CD4-positive, alpha-beta memory T cell (primary cell): ENCODE data around the gene ADGRB2. TPM values are rescaled to one million over a fixed set of nuclear protein-coding genes. Genes with fewer than 3 reads are reported as not detected.

ENCODE experiments used
- CTCF ChIA-PET: fragments of 350-600 bp; sonication (Branson Sonifier 250); formaldehyde crosslinking; loops from one replicate; lab custom pipeline; 2021; ENCODE audit warnings: inconsistent platforms; ENCODE audit not compliant: partially characterized antibody; lab: Charles Lee
- POLR2A ChIA-PET: fragments of 350-600 bp; sonication (Branson Sonifier 250); formaldehyde crosslinking; loops from one replicate; lab custom pipeline; 2021; ENCODE audit not compliant: partially characterized antibody; lab: Charles Lee
- DNase-seq, 5 donors: peaks; one replicate each; pipeline versions ENCODE4 v3.0.0 to v3.0.0-alpha.2; 2020 to 2022; ENCODE audit warnings: mixed read lengths in 1 of 5
- H3K27ac ChIP-seq: one replicate; pipeline ENCODE4 v1.7.0; 2013; ENCODE audit warnings: low read depth, low read length
- H3K27me3 ChIP-seq: 2 replicates; pipeline ENCODE4 v1.7.0; 2013; ENCODE audit warnings: mild to moderate bottlenecking, low read length, moderate library complexity; ENCODE audit not compliant: insufficient read depth
- H3K36me3 ChIP-seq: 2 replicates; pipeline ENCODE4 v1.7.0; 2013; ENCODE audit warnings: mild to moderate bottlenecking, low read length, moderate library complexity; ENCODE audit not compliant: insufficient read depth
- H3K4me1 ChIP-seq: 2 replicates; pipeline ENCODE4 v1.7.0; 2013; ENCODE audit warnings: mild to moderate bottlenecking, low read length, moderate library complexity; ENCODE audit not compliant: insufficient read depth
- H3K4me3 ChIP-seq, 2 donors: one replicate each; pipeline ENCODE4 v1.7.0; 2013; ENCODE audit warnings: low read length in 2 of 2, mild to moderate bottlenecking in 1 of 2
- H3K9me3 ChIP-seq, 2 donors: one replicate each; pipeline ENCODE4 v1.7.0; 2013; ENCODE audit warnings: low read length in 2 of 2, control low read depth in 1 of 2; ENCODE audit not compliant: control insufficient read depth in 1 of 2
- H3K27ac Mint-ChIP-seq, 7 donors: one replicate each; pipeline ENCODE4 v1.8.0; 2020 to 2021; ENCODE audit warnings: mixed read lengths in 7 of 7, mild to moderate bottlenecking in 6 of 7, inconsistent platforms in 3 of 7, moderate library complexity in 3 of 7
- H3K27me3 Mint-ChIP-seq, 2 donors: one replicate each; pipeline ENCODE4 v1.8.0; 2020 to 2021; ENCODE audit warnings: mixed read lengths in 2 of 2
- H3K36me3 Mint-ChIP-seq, 2 donors: one replicate each; pipeline ENCODE4 v1.8.0; 2020 to 2021; ENCODE audit warnings: mixed read lengths in 2 of 2, inconsistent platforms in 1 of 2, mild to moderate bottlenecking in 1 of 2
- H3K4me1 Mint-ChIP-seq, 4 donors: one replicate each; pipeline ENCODE4 v1.8.0; 2020 to 2021; ENCODE audit warnings: mixed read lengths in 4 of 4, mild to moderate bottlenecking in 1 of 4
- H3K4me3 Mint-ChIP-seq, 8 donors: one replicate each; pipeline ENCODE4 v1.8.0; 2020 to 2021; ENCODE audit warnings: mixed read lengths in 8 of 8, mild to moderate bottlenecking in 7 of 8, moderate library complexity in 6 of 8, inconsistent platforms in 3 of 8
- H3K9me3 Mint-ChIP-seq, 8 donors: one replicate each; pipeline ENCODE4 v1.8.0; 2020 to 2021; ENCODE audit warnings: mixed read lengths in 8 of 8, mild to moderate bottlenecking in 5 of 8, inconsistent platforms in 3 of 8, moderate library complexity in 1 of 8
- intact Hi-C: fragments of 100-400 bp; cut with micrococcal nuclease; formaldehyde crosslinking; loops from one replicate; pipeline ENCODE4 v1.15.1; 2023
- polyA plus RNA-seq, 2 donors: library from polyadenylated mRNA; unstranded; fragments of 300-500 nt; fragmentation: Illumina TruSeq; gene quantifications; one replicate each; pipeline ENCODE4 v1.2.3, GENCODE V29; 2021
- total RNA-seq, 2 experiments: library from RNA; stranded (reverse); gene quantifications; one replicate each; pipeline ENCODE4 v1.2.3, GENCODE V29; 2021

Gene ADGRB2
- total and polyA plus RNA-seq, 4 experiments from 2014 or later = 0.55 to 2.0 (median 1.5) TPM; not detected in 1

DNA sequence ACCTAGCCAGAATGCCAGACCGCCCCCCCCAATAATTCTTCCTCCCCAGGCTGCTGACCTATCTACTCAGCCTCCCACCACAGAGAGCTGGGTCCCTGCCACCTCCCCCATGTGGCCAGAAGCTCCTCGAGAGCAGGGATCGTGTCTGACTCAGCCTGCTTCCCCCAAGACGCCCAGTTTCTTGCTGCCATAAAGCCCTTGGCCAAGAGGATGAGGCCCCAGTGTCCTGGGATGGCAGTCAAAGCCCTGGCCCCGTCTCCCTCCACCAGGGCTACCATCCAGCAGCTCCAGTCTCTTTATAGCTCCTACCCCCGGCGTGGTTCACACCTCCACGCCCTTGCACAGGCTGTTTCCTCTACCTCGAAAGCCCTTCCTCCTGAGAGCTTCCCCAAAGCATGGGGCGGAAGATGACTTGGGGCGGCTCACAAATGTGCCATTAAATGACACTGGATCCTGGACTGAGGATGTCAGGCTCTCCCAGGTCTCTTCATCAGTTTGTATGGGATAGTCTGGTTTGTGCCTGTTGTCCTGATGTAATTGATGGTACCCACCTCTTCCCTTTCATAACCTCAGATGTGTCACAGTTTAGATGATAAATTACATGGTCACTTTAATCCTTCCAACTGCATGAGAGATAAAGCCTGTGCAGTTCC is 13.2 kb downstream of the ADGRB2 start:
- Histone ChIP-seq H3K36me3 (no peaks in the 10 kb centered on the region), H3K4me1 (peaks cover 21% of the 10 kb centered on the region), H3K27me3 (no peaks in the 10 kb centered on the region), H3K27ac (no peak overlapping the region), H3K9me3 (no peaks in the 10 kb centered on the region), H3K4me3 (no peak overlapping the region)
- peaks cover 0 to 2% of the 10 kb centered on the region in 2 donors for H3K27me3 Mint-ChIP-seq
- peak overlapping the region in 7 of 8 donors; percentile 40 to 69 (median 52) for H3K4me3 Mint-ChIP-seq
- H3K27ac Mint-ChIP-seq = peak overlapping the region in 3 of 7 donors; percentile 35 to 61 (median 59)
- peaks cover 13 to 38% (median 30%) of the 10 kb centered on the region in 4 donors for H3K4me1 Mint-ChIP-seq
- CTCF ChIA-PET = interaction anchor here (1.0 to 1.3 kb wide), 3 partner anchors 38 to 133 kb away, joined by 4 to 6 read pairs (median 4); no protein-coding TSS in a partner anchor
- POLR2A ChIA-PET = no interaction called here
- intact Hi-C loops = no loop called here
- no peaks in the 10 kb centered on the region for H3K36me3 Mint-ChIP-seq
- no peaks in the 10 kb centered on the region for H3K9me3 Mint-ChIP-seq
- peak in 4 of 5 donors; percentile 26 to 57 (median 34) for DNase-seq

DNA sequence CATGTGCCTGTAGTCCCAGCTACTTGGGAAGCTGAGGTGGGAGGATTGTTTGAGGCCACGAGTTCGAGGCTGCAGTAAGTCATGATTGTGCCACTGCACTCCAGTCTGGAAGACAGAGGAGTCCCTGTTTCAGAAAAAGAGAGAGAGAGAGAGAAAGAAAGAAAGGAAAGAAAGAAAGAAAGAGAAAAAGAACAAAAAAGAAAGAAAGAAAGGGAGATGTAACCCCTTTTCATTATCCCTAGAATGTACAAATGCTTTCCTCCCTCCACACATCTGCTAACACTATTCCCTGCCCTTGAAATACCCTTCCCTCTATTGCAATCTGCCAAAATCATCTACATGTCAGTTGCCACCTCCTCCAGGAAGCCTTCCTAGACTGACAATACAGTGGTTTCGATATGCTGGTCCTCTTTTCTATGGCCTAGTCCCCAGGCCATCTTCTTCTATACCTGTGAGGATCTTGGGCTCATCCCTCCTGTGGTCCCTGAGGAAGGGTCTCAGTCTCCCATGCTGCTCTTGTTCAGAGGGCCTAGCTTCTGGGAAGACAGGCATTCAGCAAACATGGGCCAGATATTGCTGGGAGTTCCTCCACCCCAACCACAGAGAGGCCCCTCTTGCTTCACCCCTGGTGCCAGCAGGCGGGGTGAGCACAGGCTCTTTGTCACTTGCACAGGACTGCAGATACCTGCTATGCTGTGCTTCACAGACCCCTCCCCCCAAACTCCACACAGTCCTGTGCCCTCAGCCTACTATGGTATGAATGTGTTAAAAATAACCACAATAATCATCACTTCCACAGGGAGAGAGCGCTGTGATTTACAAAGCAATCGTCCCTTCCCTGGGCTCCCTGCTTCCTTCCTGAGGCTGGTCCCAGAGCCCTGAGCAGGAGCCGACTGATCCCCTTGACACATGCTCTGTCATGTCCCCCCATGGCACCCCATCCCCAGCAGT is 14.1 kb downstream of the ADGRB2 start:
- H3K4me1 ChIP-seq = peaks cover 26% of the 10 kb centered on the region
- intact Hi-C loops = no loop called here

DNA sequence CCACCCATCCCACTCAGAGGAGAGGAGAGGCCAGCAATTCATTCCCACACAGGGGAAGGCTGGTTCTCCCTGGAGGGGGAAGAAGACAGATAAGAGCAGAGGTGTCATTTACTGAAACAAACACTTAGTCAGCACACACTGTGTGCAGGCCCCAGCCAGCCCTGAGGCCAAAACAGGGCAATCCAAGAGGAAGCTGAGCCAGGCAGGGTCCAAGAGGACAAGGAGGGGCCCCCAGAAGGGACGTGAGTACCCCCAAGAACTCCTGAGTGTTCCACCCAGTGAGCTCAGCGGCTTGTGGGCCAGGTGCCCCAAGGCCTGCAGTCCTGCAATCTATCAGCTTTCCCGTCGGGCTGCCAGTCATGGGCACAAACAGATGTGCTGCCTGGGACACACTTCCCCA is 15.8 kb downstream of the ADGRB2 start:
- no peak overlapping the region for H3K27ac ChIP-seq
- Mint-ChIP-seq H3K4me1 (peaks cover 13 to 50% (median 33%) of the 10 kb centered on the region in 4 donors), H3K27me3 (peaks cover 0 to 2% of the 10 kb centered on the region in 2 donors), H3K36me3 (no peaks in the 10 kb centered on the region), H3K9me3 (no peaks in the 10 kb centered on the region), H3K4me3 (no peak overlapping the region), H3K27ac (peak overlapping the region in 1 of 7 donors; percentile 35)
- no peak for DNase-seq
- no peaks in the 10 kb centered on the region for H3K9me3 ChIP-seq
- ChIA-PET POLR2A (no interaction called here), CTCF (no interaction called here)
- H3K27me3 ChIP-seq = no peaks in the 10 kb centered on the region
- H3K4me1 ChIP-seq = peaks cover 27% of the 10 kb centered on the region
- H3K4me3 ChIP-seq = no peak overlapping the region
- intact Hi-C loops = no loop called here
- H3K36me3 ChIP-seq = no peaks in the 10 kb centered on the region

More for the DNA sequence above, 14.1 kb downstream of the ADGRB2 start:
- H3K4me3 ChIP-seq = no peak overlapping the region
- Mint-ChIP-seq H3K4me1 (peaks cover 13 to 39% (median 32%) of the 10 kb centered on the region in 4 donors), H3K9me3 (no peaks in the 10 kb centered on the region), H3K36me3 (no peaks in the 10 kb centered on the region), H3K4me3 (no peak overlapping the region), H3K27ac (peak overlapping the region in 2 of 7 donors; percentile 37 to 61), H3K27me3 (peaks cover 0 to 2% of the 10 kb centered on the region in 2 donors)
- H3K36me3 ChIP-seq = no peaks in the 10 kb centered on the region
- ChIA-PET CTCF (no interaction called here), POLR2A (no interaction called here)
- no peak for DNase-seq
- no peak overlapping the region for H3K27ac ChIP-seq
- H3K9me3 ChIP-seq = no peaks in the 10 kb centered on the region
- no peaks in the 10 kb centered on the region for H3K27me3 ChIP-seq

DNA sequence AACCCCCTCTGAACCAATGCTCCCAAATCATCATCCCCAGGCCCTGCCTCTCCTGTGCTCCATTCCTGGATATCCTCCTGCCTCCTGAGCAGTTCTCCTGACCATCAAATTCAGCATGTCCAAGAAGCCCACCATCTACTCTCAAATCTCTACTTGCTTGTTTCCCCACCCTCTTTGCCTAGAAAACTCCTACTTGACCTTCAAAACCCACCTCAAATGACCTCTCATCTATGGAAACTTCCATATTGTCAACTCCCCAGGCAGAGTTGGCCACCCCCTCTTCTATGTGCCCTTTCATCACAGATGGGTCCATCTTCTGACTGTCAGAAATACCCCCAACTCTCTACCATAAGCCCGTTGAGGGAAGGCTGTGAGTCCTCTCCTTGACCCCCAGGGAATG is 16.8 kb downstream of the ADGRB2 start:
- intact Hi-C loops = no loop called here
- POLR2A ChIA-PET = no interaction called here
- peak overlapping the region in 1 of 7 donors; percentile 48 for H3K27ac Mint-ChIP-seq
- Histone ChIP-seq H3K27ac (no peak overlapping the region), H3K4me3 (no peak overlapping the region), H3K9me3 (no peaks in the 10 kb centered on the region), H3K4me1 (peaks cover 26% of the 10 kb centered on the region), H3K27me3 (no peaks in the 10 kb centered on the region), H3K36me3 (no peaks in the 10 kb centered on the region)
- H3K9me3 Mint-ChIP-seq = no peaks in the 10 kb centered on the region
- CTCF ChIA-PET = no interaction called here
- peaks cover 0 to 2% of the 10 kb centered on the region in 2 donors for H3K27me3 Mint-ChIP-seq
- peaks cover 13 to 51% (median 33%) of the 10 kb centered on the region in 4 donors for H3K4me1 Mint-ChIP-seq
- H3K36me3 Mint-ChIP-seq = no peaks in the 10 kb centered on the region
- no peak overlapping the region for H3K4me3 Mint-ChIP-seq
- DNase-seq = no peak

GRCh38 chr1:31746687-31747086 is 17.5 kb downstream of the ADGRB2 start:
- Histone ChIP-seq H3K4me3 (no peak overlapping the region), H3K27ac (no peak overlapping the region), H3K4me1 (peaks cover 20% of the 10 kb centered on the region), H3K27me3 (no peaks in the 10 kb centered on the region), H3K9me3 (no peaks in the 10 kb centered on the region), H3K36me3 (no peaks in the 10 kb centered on the region)
- peaks cover 10 to 45% (median 29%) of the 10 kb centered on the region in 4 donors for H3K4me1 Mint-ChIP-seq
- ChIA-PET POLR2A (no interaction called here), CTCF (interaction anchor here (1.4 to 1.9 kb wide), 2 partner anchors 34 to 43 kb away, joined by 6 to 7 read pairs; no protein-coding TSS in a partner anchor)
- H3K4me3 Mint-ChIP-seq = peak overlapping the region in 1 of 8 donors; percentile 33
- DNase-seq = no peak
- H3K27me3 Mint-ChIP-seq = peaks cover 0 to under 1% of the 10 kb centered on the region in 2 donors
- intact Hi-C loops = no loop called here
- peak overlapping the region in 1 of 7 donors; percentile 43 for H3K27ac Mint-ChIP-seq
- no peaks in the 10 kb centered on the region for H3K9me3 Mint-ChIP-seq
- no peaks in the 10 kb centered on the region for H3K36me3 Mint-ChIP-seq

DNA sequence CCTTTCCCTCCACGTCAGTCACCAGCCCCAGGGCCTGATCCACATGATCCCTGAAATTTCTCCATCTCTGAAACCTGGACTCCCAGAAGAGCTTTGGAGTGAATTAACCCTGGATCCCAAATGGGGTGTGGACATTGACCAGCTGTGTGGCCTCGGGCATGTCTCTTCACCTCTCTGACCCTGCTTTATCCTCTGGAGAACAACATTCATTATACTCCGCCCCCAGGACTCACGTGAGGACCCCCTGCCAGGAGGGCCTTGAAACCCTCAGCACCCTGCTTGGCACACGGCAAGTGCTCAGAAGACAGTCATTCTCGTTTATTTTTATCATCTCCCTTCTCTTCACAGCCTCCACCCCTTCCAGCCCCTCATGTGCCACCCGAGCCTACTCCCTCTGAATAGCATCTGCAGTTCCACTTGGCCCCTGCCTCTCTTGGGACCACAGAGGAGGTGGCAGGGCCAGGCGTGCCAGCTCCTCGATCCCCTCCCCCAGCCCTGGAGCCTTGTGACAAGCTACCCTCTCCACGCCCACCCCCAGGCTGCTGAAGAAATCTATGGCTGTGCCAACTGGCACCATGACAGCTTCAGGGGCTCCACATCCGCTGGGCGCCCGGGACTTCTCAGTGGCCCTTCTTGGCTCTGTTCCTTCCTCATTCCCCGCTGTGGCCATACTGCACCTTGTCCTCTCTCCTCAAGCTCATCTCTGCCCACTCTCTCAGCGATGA is 18.0 kb downstream of the ADGRB2 start:
- H3K36me3 ChIP-seq = no peaks in the 10 kb centered on the region
- no peak overlapping the region for H3K27ac ChIP-seq
- intact Hi-C loops = loop anchor here (2.0 kb wide), 2 partner anchors 31 to 79 kb away; no protein-coding TSS in a partner anchor
- Mint-ChIP-seq H3K27me3 (no peaks in the 10 kb centered on the region), H3K4me1 (peaks cover 6 to 39% (median 24%) of the 10 kb centered on the region in 4 donors), H3K27ac (peak overlapping the region in 1 of 7 donors; percentile 74), H3K9me3 (no peaks in the 10 kb centered on the region), H3K36me3 (no peaks in the 10 kb centered on the region), H3K4me3 (no peak overlapping the region)
- no peaks in the 10 kb centered on the region for H3K27me3 ChIP-seq
- CTCF ChIA-PET = interaction anchor here (0.8 to 1.9 kb wide), 3 partner anchors 17 to 43 kb away, joined by 3 to 7 read pairs (median 6); no protein-coding TSS in a partner anchor
- DNase-seq = no peak
- H3K9me3 ChIP-seq = no peaks in the 10 kb centered on the region
- no peak overlapping the region for H3K4me3 ChIP-seq
- POLR2A ChIA-PET = interaction anchor here (0.8 kb wide), 1 partner anchor 84 kb away, joined by 3 read pairs; no protein-coding TSS in a partner anchor
- H3K4me1 ChIP-seq = peaks cover 16% of the 10 kb centered on the region
